Measurements from ENCODE around the gene MEX3D.
"Not testable (repeated sequence)": the region's sequence is repeated elsewhere in the genome, so short reads cannot be mapped to it uniquely, and the experiment has no call there.

MEX3D gene

GRCh38 chr19:1533510-1534150 is 34.5 kb downstream of the MEX3D start:
- DNase-seq (ENCODE audit: low read depth) = no peak
- no peak overlapping the region for H3K4me3 ChIP-seq (ENCODE audit: low read length)
- TF ChIP-seq CTCF (conservative IDR thresholded peaks at IDR 0.05; ENCODE audit: low read depth, low read length) = no peak

GRCh38 chr19:1532003-1532402 is 36.1 kb downstream of the MEX3D start:
- TF ChIP-seq CTCF (conservative IDR thresholded peaks at IDR 0.05; ENCODE audit: low read depth, low read length) = no peak
- no peak for DNase-seq (ENCODE audit: low read depth)
- H3K4me3 ChIP-seq (ENCODE audit: low read length) = no peak overlapping the region

- no peak overlapping the region for H3K4me3 ChIP-seq (ENCODE audit: low read length)
- no peak for DNase-seq (ENCODE audit: low read depth)
- TF ChIP-seq CTCF (conservative IDR thresholded peaks at IDR 0.05; ENCODE audit: low read depth, low read length) = no peak
Measured at GRCh38 chr19:1531587-1531986, 36.5 kb downstream of the MEX3D start.

GRCh38 chr19:1530856-1531255 is 37.3 kb downstream of the MEX3D start:
- DNase-seq (ENCODE audit: low read depth); H3K4me3 ChIP-seq (ENCODE audit: low read length): not testable (repeated sequence)

GRCh38 chr19:1529430-1529816 is 38.7 kb downstream of the MEX3D start:
- no peak overlapping the region for H3K4me3 ChIP-seq (ENCODE audit: low read length)
- DNase-seq (ENCODE audit: low read depth) = no peak
- no peak for TF ChIP-seq CTCF (conservative IDR thresholded peaks at IDR 0.05; ENCODE audit: low read depth, low read length)

- no peak for DNase-seq (ENCODE audit: low read depth)
- no peak for TF ChIP-seq CTCF (conservative IDR thresholded peaks at IDR 0.05; ENCODE audit: low read depth, low read length)
- no peak overlapping the region for H3K4me3 ChIP-seq (ENCODE audit: low read length)
Measured at GRCh38 chr19:1528596-1529429, 39.3 kb downstream of the MEX3D start.

GRCh38 chr19:1527650-1528309 is 40.3 kb downstream of the MEX3D start:
- no peak overlapping the region for H3K4me3 ChIP-seq (ENCODE audit: low read length)
- DNase-seq (ENCODE audit: low read depth) = no peak
- TF ChIP-seq CTCF (conservative IDR thresholded peaks at IDR 0.05; ENCODE audit: low read depth, low read length) = no peak

Measured in retinal pigment epithelial cell (primary cell).